ENCODE data around the gene EFCAB10.

Gene EFCAB10

GRCh38 chr7:105581066-105581811, at the start of gene EFCAB10:
Gene EFCAB10 (minus strand): TSS chr7:105581493. CDS start chr7:105581463, 30 bp downstream.
- DNase-seq (ENCODE audit: low read depth, low spot score): no peak
- ChIA-PET POLR2A (interaction anchor here (0.6 to 1.1 kb wide), 2 partner anchors 49 to 662 kb away, joined by 3 to 4 read pairs; partner anchors contain the start of gene RINT1), CTCF (interaction anchor here (0.6 to 1.3 kb wide), 7 partner anchors 8 to 719 kb away, joined by 3 to 8 read pairs (median 5); partner anchors contain the start of gene RINT1)
- no peak for TF ChIP-seq CTCF (IDR thresholded peaks at IDR 0.05; ENCODE audit: insufficient read depth, low read length, missing control alignments)
- H3K4me3 ChIP-seq (ENCODE audit: low read depth, low read length): peak within 1 kb of the TSS; percentile 55

- ChIA-PET CTCF (no interaction called here), POLR2A (no interaction called here)
- TF ChIP-seq CTCF (IDR thresholded peaks at IDR 0.05; ENCODE audit: insufficient read depth, low read length, missing control alignments): no peak
- DNase-seq (ENCODE audit: low read depth, low spot score): no peak
- no peak overlapping the region for H3K4me3 ChIP-seq (ENCODE audit: low read depth, low read length)
These were observed 44.7 kb upstream of the EFCAB10 start for GRCh38 chr7:105625986-105626385.

- DNase-seq (ENCODE audit: low read depth, low spot score): no peak
- ChIA-PET CTCF (interaction anchor here (1.2 kb wide), 1 partner anchor 11 kb away, joined by 3 read pairs; no protein-coding TSS in a partner anchor), POLR2A (no interaction called here)
- TF ChIP-seq CTCF (IDR thresholded peaks at IDR 0.05; ENCODE audit: insufficient read depth, low read length, missing control alignments): no peak
- no peak overlapping the region for H3K4me3 ChIP-seq (ENCODE audit: low read depth, low read length)
These were observed 42.6 kb upstream of the EFCAB10 start for GRCh38 chr7:105623906-105624305.

GRCh38 chr7:105623378-105623777, 42.1 kb upstream of the EFCAB10 start:
- CTCF ChIA-PET: no interaction called here

GRCh38 chr7:105622106-105622731, 40.9 kb upstream of the EFCAB10 start:
- ChIA-PET CTCF (no interaction called here), POLR2A (no interaction called here)
- no peak overlapping the region for H3K4me3 ChIP-seq (ENCODE audit: low read depth, low read length)
- no peak for DNase-seq (ENCODE audit: low read depth, low spot score)
- no peak for TF ChIP-seq CTCF (IDR thresholded peaks at IDR 0.05; ENCODE audit: insufficient read depth, low read length, missing control alignments)

More at GRCh38 chr7:105623378-105623777, 42.1 kb upstream of the EFCAB10 start:
- no peak for TF ChIP-seq CTCF (IDR thresholded peaks at IDR 0.05; ENCODE audit: insufficient read depth, low read length, missing control alignments)
- H3K4me3 ChIP-seq (ENCODE audit: low read depth, low read length): no peak overlapping the region
- POLR2A ChIA-PET: no interaction called here
- no peak for DNase-seq (ENCODE audit: low read depth, low spot score)

- TF ChIP-seq CTCF (IDR thresholded peaks at IDR 0.05; ENCODE audit: insufficient read depth, low read length, missing control alignments): no peak
- CTCF ChIA-PET: no interaction called here
- no peak overlapping the region for H3K4me3 ChIP-seq (ENCODE audit: low read depth, low read length)
- DNase-seq (ENCODE audit: low read depth, low spot score): no peak
- POLR2A ChIA-PET: no interaction called here
These were observed 40.3 kb upstream of the EFCAB10 start for GRCh38 chr7:105621617-105622016.
